Superior temporal gyrus (tissue), 1 donor: ENCODE data around the gene DDX20.

ENCODE experiments used
- DNase-seq: peaks from one replicate; pipeline ENCODE4 v3.0.0-alpha.2; 2016; ENCODE audit errors: extremely low spot score

DDX20 gene

GRCh38 chr1:111755331-111756123, at the start of gene DDX20:
Gene DDX20, plus strand, starts transcription at chr1:111755901. Its CDS starts 24 bp downstream, at chr1:111755925.
- DNase-seq: peak; percentile 92

- DNase-seq: no peak
Observed at GRCh38 chr1:111706921-111707320, 48.8 kb upstream of the DDX20 start.

GRCh38 chr1:111707906-111708305, 47.8 kb upstream of the DDX20 start:
- no peak for DNase-seq

GRCh38 chr1:111709986-111710385, 45.7 kb upstream of the DDX20 start:
- no peak for DNase-seq

GRCh38 chr1:111716333-111716732, 39.4 kb upstream of the DDX20 start:
- DNase-seq: no peak

- DNase-seq: no peak
Observed at GRCh38 chr1:111717450-111717849, 38.3 kb upstream of the DDX20 start.

GRCh38 chr1:111719135-111719534, 36.6 kb upstream of the DDX20 start:
- DNase-seq: no peak

- no peak for DNase-seq
Observed at GRCh38 chr1:111719674-111720132, 36.0 kb upstream of the DDX20 start.

GRCh38 chr1:111720274-111720976, 35.3 kb upstream of the DDX20 start:
- peak; percentile 60 for DNase-seq

GRCh38 chr1:111720977-111721786, 34.5 kb upstream of the DDX20 start:
- DNase-seq: no peak

- DNase-seq: no peak
Observed at GRCh38 chr1:111723091-111723806, 32.5 kb upstream of the DDX20 start.

GRCh38 chr1:111723871-111724270, 31.8 kb upstream of the DDX20 start:
- DNase-seq: no peak

GRCh38 chr1:111725192-111725591, 30.5 kb upstream of the DDX20 start:
- no peak for DNase-seq

- no peak for DNase-seq
Observed at GRCh38 chr1:111727056-111727455, 28.6 kb upstream of the DDX20 start.

- no peak for DNase-seq
Observed at GRCh38 chr1:111729271-111729921, 26.3 kb upstream of the DDX20 start.

GRCh38 chr1:111729946-111730681, 25.6 kb upstream of the DDX20 start:
- no peak for DNase-seq

GRCh38 chr1:111730706-111731105, 25.0 kb upstream of the DDX20 start:
- DNase-seq: no peak

GRCh38 chr1:111731956-111732355, 23.7 kb upstream of the DDX20 start:
- no peak for DNase-seq

GRCh38 chr1:111732718-111733117, 23.0 kb upstream of the DDX20 start:
- DNase-seq: no peak
